ENCODE measurements around the gene TNFAIP8.

Gene TNFAIP8

GRCh38 chr5:119355685-119356611 is at the start of gene TNFAIP8:
Gene TNFAIP8, plus strand, starts transcription at chr5:119356019. Its CDS starts 72 bp downstream, at chr5:119356091.
- peak; percentile 81 for DNase-seq

- no peak for DNase-seq
Observed at GRCh38 chr5:119307170-119307569, 48.6 kb upstream of the TNFAIP8 start.

- DNase-seq: no peak
Observed at GRCh38 chr5:119309326-119309725, 46.5 kb upstream of the TNFAIP8 start.

- no peak for DNase-seq
Observed at GRCh38 chr5:119311688-119312087, 44.1 kb upstream of the TNFAIP8 start.

GRCh38 chr5:119312403-119312802 is 43.4 kb upstream of the TNFAIP8 start:
- DNase-seq: no peak

- peak; percentile 1 for DNase-seq
Observed at GRCh38 chr5:119313197-119313596, 42.6 kb upstream of the TNFAIP8 start.

- peak; percentile 49 for DNase-seq
Observed at GRCh38 chr5:119313658-119314605, 41.9 kb upstream of the TNFAIP8 start.

GRCh38 chr5:119315516-119315949 is 40.3 kb upstream of the TNFAIP8 start:
- peak; percentile 32 for DNase-seq

- DNase-seq: peak; percentile 32
Observed at GRCh38 chr5:119316086-119316485, 39.7 kb upstream of the TNFAIP8 start.

- DNase-seq: no peak
Observed at GRCh38 chr5:119316906-119317305, 38.9 kb upstream of the TNFAIP8 start.

- peak; percentile 20 for DNase-seq
Observed at GRCh38 chr5:119318256-119318894, 37.4 kb upstream of the TNFAIP8 start.

- peak; percentile 5 for DNase-seq
Observed at GRCh38 chr5:119319401-119319800, 36.4 kb upstream of the TNFAIP8 start.

GRCh38 chr5:119319890-119320289 is 35.9 kb upstream of the TNFAIP8 start:
- peak; percentile 7 for DNase-seq

- no peak for DNase-seq
Observed at GRCh38 chr5:119321569-119322311, 34.1 kb upstream of the TNFAIP8 start.

- DNase-seq: peak; percentile 65
Observed at GRCh38 chr5:119322312-119322947, 33.4 kb upstream of the TNFAIP8 start.

- no peak for DNase-seq
Observed at GRCh38 chr5:119322948-119323537, 32.8 kb upstream of the TNFAIP8 start.

- no peak for DNase-seq
Observed at GRCh38 chr5:119323601-119324000, 32.2 kb upstream of the TNFAIP8 start.

GRCh38 chr5:119324842-119325241 is 31.0 kb upstream of the TNFAIP8 start:
- no peak for DNase-seq

GRCh38 chr5:119327018-119327417 is 28.8 kb upstream of the TNFAIP8 start:
- no peak for DNase-seq

- no peak for DNase-seq
Observed at GRCh38 chr5:119328753-119329602, 26.8 kb upstream of the TNFAIP8 start.
